Measurements from ENCODE around the gene UTRN.

UTRN gene

DNA sequence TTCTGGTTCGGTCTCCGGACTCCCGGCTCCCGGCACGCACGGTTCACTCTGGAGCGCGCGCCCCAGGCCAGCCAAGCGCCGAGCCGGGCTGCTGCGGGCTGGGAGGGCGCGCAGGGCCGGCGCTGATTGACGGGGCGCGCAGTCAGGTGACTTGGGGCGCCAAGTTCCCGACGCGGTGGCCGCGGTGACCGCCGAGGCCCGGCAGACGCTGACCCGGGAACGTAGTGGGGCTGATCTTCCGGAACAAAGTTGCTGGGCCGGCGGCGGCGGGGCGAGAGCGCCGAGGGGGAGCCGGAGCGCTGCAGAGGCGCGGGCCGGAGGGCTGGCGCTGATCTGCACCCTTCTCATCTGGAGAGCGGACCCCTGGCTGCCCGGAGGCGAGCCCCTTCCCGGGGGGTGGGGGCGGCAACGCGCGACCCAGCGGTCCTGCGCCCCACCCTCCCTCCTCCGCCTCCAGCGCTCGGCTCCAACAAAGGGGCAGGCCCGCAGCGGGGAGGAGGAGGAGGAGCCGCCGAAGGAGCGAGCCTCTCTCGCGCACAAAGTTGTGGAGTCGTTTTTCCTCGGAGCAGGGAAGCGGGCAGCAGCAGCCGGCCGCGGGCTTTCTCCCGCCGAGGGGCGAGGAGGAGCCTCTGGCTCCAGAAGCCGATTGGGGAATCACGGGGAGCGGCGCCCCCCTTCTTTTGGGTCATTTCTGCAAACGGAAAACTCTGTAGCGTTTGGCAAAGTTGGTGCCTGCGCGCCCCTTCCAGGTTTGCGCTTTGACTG is at the start of gene UTRN:
TSS of gene UTRN (plus strand) at position 553 of the 765 bp plus-strand sequence. CDS start 6,494 bp downstream, outside the sequence.
- DNase-seq (ENCODE audit: low spot score) = peak; percentile 60

DNA sequence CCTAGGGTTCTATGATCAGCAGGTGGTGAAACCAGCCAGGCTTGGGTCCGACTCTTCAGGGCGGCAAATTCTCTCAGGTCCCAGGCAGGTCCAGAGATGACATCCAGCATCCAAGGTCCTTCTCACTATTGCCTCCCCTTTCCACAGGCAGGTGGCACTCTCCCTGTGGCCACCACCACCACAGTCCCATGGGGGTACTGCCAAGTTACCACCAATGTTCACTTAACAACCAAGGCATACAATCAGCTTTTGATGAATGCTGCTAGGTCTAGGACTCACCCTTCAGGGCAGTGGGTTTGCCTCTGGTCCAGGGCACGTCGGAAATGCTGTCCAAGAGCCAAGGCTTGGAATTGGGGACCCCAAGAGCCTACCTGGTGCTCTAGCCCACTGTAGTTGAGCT is 40.4 kb upstream of the UTRN start:
- no peak for DNase-seq (ENCODE audit: low spot score)

DNA sequence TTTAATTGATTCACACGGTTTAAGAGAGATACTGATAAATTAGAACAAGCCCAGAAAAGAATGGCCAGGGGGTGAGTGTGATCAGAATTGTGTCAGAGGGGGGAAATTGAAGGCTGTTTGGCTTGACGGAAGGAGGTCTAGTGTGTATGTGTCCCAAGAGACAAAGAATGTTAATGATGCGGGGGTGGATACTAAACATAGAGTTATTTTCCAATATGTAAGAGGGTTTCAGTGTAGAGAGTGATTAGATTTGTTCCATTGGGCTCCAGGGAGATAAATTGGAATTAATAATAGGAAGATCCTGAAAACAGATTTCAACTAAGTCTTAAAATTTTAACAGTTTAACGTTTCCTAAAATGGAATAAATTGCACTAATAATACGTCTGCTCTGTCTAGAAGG is 38.1 kb upstream of the UTRN start:
- DNase-seq (ENCODE audit: low spot score) = no peak

DNA sequence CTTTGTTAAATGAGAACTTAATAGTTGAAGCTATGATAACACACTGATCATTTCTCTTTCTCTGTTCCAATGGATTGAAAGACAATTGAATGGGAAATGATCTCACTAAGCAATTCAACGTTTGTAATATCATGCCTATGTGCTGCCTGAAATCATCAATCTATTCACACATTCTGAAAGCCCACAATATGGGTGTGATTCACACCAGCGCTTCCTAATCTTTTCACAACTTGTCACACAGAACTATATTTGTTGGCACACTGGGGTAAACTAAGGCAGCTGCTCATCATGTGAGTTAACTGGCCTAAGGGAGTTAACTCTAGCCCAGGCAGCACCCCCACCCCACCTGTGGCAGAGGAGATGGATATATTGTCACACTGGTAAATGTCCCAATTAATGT is 37.1 kb upstream of the UTRN start:
- DNase-seq (ENCODE audit: low spot score) = no peak

DNA sequence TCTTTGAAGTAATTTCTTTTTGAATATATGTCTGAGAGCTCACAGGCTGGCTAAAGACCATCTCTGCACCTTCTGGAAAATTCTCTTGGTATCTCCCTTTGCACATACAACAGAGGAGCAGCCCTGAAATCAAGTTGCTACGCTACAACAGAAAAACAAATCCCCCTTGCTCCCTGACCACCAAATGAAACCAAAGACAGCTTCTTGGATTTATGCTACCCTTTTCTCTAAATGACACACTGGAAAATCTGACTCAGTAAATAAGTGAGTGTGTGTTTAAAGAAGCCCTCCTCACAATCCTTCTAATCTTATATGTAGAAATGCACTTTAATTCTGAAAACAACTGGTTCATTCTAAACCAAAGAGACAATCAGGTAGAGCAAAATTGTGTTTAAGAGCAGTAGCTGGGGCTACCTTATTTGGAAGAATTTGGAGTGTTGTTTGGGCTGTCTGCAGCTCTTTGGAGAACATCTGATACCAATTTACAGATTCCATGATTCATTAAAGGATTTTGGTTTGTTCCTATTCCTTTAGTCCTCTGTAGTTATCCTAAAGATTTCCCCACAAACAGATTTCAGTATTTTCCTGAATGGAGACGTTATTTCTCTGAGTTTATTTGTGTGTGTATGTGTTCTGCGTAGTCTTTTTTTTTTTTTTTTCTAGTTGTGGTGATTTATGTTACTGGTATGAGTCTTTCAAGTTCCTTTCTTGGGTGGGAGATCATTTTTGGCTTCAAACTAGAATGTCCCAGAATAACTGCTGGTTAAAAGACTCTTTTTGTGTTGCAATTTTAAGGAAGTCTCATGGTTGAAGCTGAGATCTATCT is 36.4 kb upstream of the UTRN start:
- no peak for DNase-seq (ENCODE audit: low spot score)

DNA sequence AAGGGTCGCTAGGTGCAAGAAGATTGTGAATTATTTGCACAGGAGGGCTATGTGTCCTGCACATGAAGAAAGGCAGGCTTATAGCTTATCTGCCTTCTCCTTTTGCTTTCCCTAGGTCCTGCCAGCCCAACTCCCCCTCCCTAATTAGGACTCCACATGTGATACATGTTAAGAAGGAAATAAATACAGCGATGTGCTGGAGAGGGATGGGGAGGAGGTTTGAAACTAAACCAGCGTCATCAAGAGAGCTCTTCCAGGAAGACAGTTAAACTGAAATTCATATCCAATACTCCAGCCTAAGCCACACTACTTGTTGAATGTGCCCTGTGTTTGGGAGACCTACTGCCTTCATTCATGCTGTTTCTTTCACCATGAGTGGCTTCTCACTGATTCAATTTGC is 34.9 kb upstream of the UTRN start:
- DNase-seq (ENCODE audit: low spot score) = no peak

DNA sequence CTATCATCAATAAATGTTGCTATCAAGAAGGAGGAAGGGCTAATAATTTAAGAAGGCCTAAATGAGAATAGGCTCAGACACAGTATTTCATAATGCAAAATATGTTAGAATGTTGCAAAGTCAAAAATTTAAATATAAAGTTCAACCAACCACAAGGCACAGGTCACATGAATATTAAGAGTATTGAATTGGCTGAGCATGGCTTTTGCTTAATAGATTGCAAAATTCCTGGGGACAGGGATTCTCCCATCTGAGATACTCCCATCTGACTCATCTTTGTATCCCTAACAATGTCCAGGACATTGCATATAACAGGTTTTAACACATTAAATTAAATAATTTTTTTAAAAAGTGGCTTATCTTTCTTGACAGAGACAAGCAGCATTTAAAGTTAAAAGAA is 32.9 kb upstream of the UTRN start:
- DNase-seq (ENCODE audit: low spot score) = no peak

DNA sequence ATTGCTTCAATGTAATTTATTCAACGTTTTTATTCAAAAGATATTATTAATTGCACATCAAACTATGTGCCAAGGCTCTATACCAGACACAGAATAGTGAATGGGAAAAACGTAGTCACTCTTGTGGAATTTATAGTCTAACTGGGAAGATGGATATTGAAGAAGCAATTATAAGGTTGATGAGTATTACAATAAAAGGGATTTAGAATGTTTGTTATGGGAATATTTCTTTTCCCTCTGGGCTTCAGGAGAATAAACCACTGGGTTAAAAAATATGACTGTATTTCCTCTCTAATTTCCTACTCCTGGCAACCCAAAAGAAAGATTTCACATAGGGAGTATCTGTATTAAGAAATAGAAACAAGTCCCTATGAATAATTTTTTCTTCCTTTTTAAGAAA is 25.1 kb upstream of the UTRN start:
- DNase-seq (ENCODE audit: low spot score) = no peak

DNA sequence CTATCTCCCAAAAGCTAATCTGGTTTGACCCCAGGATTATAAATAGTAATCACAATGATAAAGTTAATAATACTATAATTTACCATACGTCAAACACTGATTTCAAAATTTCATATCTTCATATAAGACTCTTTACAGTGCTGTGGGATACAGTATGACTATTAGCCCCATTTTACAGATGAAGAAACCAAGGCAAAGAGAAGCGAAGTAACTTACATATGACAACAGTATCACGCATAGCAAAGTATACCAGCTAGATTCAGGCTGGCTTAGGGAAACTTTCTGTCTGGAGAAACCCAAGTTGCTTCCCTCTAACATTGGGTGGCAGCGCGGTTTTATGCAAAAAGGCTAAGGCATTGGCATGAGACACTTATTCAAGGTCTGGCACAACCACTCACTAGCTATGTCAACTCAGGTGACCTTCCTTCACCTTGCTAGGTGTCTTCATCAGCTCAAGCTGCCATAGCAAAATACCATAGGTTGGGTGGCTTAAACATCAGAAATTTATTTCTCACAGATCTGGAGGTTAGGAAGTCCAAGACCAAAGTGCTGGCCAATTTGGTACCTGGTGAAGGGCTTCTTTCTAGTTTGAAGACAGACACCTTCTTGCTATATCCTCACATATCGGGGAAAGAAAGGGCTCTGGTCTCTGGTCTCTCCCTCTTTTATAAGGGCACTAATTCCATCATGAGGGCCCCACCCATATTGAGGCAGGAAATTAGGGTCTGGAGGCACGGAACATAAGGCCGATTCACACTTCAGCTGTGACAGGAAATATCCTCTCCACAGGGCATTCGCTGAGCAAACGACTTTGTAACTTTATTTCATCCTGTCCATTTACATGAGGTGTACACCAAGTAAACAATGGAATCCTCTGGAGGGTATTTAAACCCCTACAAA is 22.4 kb upstream of the UTRN start:
- DNase-seq (ENCODE audit: low spot score) = no peak

DNA sequence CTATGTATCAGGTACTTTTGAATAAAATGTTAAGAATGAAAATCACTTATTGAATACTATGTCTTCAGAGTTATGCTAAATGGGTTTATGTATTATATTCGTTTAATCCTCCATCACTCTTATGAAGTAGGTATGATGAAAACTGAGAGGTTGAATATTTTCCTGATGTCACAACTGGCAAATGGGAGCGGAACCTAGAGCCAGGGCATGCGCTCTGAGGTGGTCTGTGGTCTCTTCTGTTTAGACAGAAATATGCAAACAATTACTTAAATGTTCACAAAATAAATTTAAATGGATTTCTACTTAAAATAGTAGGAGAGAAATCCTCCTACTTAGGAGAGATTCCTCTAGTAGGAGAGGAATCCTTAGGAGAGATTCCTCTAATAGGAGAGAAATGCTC is 21.3 kb upstream of the UTRN start:
- no peak for DNase-seq (ENCODE audit: low spot score)

DNA sequence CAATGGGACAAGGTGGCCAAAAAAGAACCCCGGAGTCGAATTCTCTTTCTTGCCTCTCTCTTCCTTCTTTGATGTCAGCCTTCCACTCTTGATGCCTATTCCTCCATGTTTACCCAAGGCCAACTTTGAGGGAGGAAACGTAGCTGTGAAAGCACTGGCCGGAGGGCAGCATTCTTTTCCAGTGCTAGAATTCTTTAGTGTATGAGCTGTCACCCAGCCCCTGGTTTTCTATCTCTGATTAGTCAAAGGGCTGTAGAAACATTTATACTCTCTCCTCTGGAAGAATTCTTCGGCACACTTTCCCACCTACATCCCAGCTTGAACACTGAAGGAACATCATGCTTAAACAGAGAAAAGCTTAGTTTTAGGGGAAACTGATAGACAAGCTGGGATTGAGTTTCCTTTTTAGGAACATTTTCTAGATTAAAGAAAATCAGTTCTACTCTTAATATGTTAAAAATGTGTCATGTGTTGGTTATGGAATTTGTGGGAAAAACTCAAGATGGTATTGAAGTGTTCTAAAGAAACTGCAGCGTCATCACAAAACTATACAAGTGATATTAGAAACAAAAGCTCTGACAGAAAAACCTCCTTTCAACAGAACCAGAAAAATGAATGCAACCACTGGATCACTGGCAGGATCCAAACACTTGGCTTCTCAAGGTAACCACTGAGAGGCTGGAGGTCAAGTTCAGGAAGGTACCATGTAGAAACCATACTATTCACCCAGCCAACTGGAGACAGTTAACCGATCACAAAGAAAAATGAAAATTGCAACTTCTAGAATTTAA is 20.7 kb upstream of the UTRN start:
- peak; percentile 71 for DNase-seq (ENCODE audit: low spot score)

DNA sequence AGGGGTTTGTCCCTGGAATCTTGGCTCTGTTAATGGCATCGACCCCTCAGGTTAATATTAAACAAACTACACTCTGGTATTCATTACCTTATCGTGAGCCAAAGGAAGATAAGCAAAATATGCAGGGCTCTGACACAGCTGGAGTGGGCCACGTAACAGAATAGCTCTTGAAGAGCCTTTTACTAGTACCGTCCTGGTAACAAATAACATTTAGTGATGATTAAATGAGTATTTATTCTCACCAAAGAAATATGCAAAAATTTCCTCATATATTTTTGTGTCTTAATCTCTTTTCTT is 20.1 kb upstream of the UTRN start:
- no peak for DNase-seq (ENCODE audit: low spot score)

DNA sequence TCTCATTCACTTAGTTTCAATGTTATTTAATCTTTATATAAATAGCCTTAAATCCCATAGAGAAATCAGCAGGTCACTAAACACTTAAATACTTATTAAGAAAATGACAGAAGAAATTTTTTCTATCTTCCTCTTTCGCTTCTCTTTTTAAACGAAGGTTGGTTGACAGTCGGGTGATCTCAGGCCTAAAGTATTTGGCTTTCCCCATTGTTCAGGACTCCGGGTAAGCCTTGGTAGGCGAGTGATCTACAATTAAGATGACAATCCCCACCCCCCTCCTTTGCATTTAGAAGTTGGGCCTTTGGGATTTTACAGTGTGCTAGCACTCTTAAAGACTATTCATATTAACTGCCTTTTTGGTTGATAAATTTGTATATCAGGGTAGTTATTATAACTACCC is 19.7 kb upstream of the UTRN start:
- peak; percentile 48 for DNase-seq (ENCODE audit: low spot score)

DNA sequence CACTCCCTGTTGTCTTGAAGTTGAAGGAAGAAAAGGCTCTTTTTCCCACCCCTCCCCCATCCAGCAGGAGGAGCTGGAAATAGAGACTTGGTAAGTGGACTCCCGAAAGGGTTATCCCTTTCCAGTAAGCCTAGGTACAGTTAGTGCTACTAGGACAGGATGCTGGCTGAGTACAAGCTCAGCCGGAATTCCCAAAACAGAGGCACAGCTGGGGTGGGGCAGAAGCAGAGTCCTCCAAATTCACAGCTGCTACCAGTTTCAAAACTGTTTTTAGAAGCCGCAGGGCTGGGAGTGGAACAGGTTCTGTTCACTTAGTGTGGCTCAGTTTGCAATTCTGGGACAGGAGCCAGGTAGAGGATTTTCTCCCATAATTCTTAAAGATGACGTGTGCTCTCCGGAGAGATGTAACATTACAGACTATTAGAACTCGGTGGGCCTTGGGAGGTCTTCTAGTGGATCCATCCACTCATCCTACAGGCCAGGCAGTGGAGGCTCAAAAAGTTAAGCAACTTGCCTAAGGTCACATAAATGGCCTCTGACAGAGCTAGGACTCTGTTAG is 19.0 kb upstream of the UTRN start:
- DNase-seq (ENCODE audit: low spot score) = no peak

DNA sequence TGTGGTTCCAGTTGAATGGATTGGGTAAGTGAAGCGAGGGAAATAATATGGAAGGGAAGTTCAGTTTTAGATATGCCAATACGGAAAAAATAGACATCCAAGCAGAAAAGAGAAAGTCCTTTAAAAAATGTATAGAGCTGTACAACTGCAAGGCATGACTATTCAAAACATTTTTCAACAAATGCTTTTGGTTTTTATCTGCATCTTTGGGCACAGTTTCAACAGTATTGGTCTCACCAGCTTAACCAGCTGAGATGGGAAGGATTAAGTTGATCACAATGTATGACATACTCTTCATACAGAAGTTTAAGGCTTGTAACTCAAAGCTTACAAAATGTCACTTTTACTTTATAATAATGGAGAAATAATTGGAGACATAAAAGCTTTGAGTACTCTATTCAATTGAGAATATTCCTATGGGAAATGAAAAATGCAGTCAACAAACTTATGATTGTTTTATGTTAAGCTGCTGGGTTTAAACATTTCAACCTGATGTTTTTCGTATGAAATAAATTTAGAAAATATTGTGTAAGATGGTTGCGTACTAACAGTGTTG is 16.3 kb upstream of the UTRN start:
- no peak for DNase-seq (ENCODE audit: low spot score)

DNA sequence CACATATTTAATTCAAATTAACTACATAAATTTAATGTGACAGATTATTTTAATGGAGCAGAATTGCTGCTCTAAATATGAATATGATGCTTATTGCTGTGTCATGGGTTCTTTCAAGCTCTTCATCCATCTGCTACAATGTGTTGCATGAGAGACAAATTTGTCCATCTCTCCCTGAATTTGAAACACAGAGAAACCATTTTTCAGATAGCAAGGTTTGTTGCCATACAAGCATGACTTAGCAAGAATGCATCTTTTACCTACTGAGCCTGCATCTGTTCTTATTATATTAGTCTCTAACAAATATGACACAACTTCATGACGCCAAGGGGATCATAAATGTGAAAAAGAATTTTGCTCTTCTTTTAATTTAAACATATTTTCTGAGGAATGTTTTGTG is 8.0 kb upstream of the UTRN start:
- no peak for DNase-seq (ENCODE audit: low spot score)

DNA sequence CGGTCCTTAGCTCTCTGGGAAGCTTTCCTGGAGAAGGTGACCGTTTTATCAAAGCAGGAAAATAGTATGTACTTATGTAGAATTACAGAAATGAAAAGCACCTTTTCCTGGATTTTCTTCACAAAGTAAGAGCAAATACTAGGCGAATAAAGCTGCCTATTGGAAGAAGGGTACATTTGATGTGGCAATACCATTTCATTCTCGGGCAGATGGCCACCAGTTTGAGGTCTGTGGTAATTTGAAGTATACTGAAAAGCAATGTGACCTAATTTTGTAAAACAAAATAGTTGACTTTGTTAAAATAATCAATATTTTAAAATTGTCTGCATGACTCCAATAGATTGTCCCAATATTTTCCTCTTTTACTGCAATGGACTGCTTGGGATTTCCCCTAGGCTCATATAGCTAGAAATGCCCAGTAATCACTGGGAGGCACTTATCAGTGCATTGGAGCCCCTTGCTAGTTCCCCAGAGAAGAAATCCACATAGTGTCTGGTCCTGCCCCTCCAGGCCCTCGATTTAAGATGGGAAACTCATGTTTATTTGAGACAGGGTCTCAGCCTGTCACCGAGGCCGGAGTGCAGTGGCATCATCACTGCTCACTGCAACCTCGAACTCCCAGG is 7.4 kb upstream of the UTRN start:
- DNase-seq (ENCODE audit: low spot score) = no peak

DNA sequence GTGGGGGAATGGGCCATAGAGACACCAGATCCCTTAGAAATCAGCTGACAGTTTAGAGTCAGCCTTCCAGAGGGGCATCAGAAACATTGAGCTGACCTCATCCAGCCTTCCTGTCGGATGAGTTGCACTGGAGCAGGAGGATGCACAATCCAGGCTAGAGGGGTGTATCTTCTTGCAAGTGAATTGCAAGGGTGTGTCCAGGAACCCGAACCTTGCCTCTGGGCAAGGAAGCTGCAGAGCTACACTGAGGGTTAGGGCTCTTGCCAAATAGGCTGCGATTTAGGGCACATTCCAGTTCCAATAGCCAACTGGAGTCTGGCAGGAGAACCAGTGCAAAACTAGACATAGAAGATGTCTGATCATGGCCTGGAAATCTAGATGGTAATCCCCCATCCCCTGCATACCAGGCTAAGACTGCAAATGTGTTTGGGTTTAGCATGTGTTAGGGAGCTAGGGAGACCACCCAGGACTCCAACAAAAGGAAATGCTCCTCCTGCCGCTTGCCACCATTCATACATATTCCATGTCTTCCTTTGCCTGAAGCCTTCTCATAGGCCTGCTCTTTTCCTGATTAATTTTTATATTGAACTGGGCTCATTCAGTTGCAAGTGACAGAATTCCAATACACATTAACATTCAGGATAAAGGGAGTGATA is 6.3 kb upstream of the UTRN start:
- DNase-seq (ENCODE audit: low spot score) = no peak

DNA sequence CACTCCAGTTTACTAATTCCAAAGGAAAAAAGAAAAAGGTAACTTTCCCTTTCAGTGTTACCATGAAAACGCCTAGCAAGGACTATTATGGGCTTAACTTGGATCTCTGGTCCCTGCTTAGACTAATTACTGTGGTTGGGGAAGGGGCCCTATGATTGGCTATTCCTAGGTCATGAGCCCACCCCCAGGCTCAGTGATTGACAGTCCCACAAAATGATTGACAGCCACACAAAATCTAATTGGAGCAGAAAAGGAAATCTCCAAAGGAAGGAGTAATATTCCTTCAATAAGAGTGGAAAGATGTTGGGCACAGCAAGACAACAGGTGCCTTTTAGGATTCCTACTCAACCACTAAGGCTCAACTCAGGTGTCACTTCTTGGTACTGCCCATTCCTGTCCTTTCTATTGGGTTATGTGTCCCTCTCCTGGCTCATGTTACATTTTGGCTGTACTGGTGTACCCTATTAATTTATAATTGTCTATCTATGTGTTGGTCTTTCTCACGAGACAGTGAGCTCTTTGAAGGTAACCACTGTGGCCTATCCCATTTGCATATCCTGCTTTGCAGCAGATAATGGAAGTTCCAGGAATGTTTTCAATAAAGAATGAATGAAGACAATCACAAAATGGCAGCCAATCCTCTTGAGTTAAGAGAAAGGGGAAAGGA is 5.5 kb upstream of the UTRN start:
- DNase-seq (ENCODE audit: low spot score) = no peak
